ENCODE results near the gene AP2M1.

Gene AP2M1

GRCh38 chr3:184196536-184196935 lies 21.9 kb downstream of the AP2M1 start:
- H3K4me3 ChIP-seq (ENCODE audit: low read length, poor library complexity, severe bottlenecking), result no peak overlapping the region
- peaks cover 34% of the 10 kb centered on the region; the same call in 1 of the 2 replicates for H3K36me3 ChIP-seq (ENCODE audit: insufficient read depth, low read length)
- no peaks in the 10 kb centered on the region for H4K20me1 ChIP-seq (ENCODE audit: insufficient read depth, low read length, poor library complexity, severe bottlenecking)
- no peaks in the 10 kb centered on the region for H3K27me3 ChIP-seq (ENCODE audit: insufficient read depth, low read length, poor library complexity, severe bottlenecking)
- no peaks in the 10 kb centered on the region for H3F3A ChIP-seq (ENCODE audit: low read depth)
- no peaks in the 10 kb centered on the region for H3K4me1 ChIP-seq (ENCODE audit: insufficient read depth, low read length, poor library complexity, severe bottlenecking)
- H3K9me2 ChIP-seq (replicated peaks; ENCODE audit: low read depth, low read length), result no peaks in the 10 kb centered on the region
- TF ChIP-seq CTCF (conservative IDR thresholded peaks at IDR 0.05; ENCODE audit: low read length), result no peak
- no peak for TF ChIP-seq EZH2phosphoT487 (IDR thresholded peaks at IDR 0.05; ENCODE audit: borderline replicate concordance)
- no peak overlapping the region for H3K9ac ChIP-seq (ENCODE audit: low read depth, low read length, poor library complexity, severe bottlenecking)
- H3K79me2 ChIP-seq (ENCODE audit: insufficient read depth, low read length), result no peaks in the 10 kb centered on the region
- H3K9me3 ChIP-seq (ENCODE audit: insufficient read depth, low read depth, low read length), result no peaks in the 10 kb centered on the region
- no peak overlapping the region for H3K4me2 ChIP-seq (ENCODE audit: low read depth, low read length, poor library complexity, severe bottlenecking)
- H2AFZ ChIP-seq (ENCODE audit: low read length), result no peak overlapping the region

- no peaks in the 10 kb centered on the region for H3K79me2 ChIP-seq (ENCODE audit: insufficient read depth, low read length)
- H3K4me2 ChIP-seq (ENCODE audit: low read depth, low read length, poor library complexity, severe bottlenecking), result no peak overlapping the region
These were observed 23.9 kb downstream of the AP2M1 start for GRCh38 chr3:184198509-184198908.

GRCh38 chr3:184200825-184201224 lies 26.2 kb downstream of the AP2M1 start:
- no peak for TF ChIP-seq CTCF (conservative IDR thresholded peaks at IDR 0.05; ENCODE audit: low read length)
- TF ChIP-seq EZH2phosphoT487 (IDR thresholded peaks at IDR 0.05; ENCODE audit: borderline replicate concordance), result no peak
- no peak overlapping the region for H3K4me2 ChIP-seq (ENCODE audit: low read depth, low read length, poor library complexity, severe bottlenecking)
- H3K4me1 ChIP-seq (ENCODE audit: insufficient read depth, low read length, poor library complexity, severe bottlenecking), result no peaks in the 10 kb centered on the region
- no peaks in the 10 kb centered on the region for H3K79me2 ChIP-seq (ENCODE audit: insufficient read depth, low read length)
- no peaks in the 10 kb centered on the region for H3K9me3 ChIP-seq (ENCODE audit: insufficient read depth, low read depth, low read length)
- H2AFZ ChIP-seq (ENCODE audit: low read length), result no peak overlapping the region
- H3K9me2 ChIP-seq (replicated peaks; ENCODE audit: low read depth, low read length), result no peaks in the 10 kb centered on the region
- no peaks in the 10 kb centered on the region for H3F3A ChIP-seq (ENCODE audit: low read depth)
- no peak overlapping the region for H3K4me3 ChIP-seq (ENCODE audit: low read length, poor library complexity, severe bottlenecking)
- no peak overlapping the region for H3K9ac ChIP-seq (ENCODE audit: low read depth, low read length, poor library complexity, severe bottlenecking)
- H3K36me3 ChIP-seq (ENCODE audit: insufficient read depth, low read length), result no peaks in the 10 kb centered on the region
- H4K20me1 ChIP-seq (ENCODE audit: insufficient read depth, low read length, poor library complexity, severe bottlenecking), result no peaks in the 10 kb centered on the region
- H3K27me3 ChIP-seq (ENCODE audit: insufficient read depth, low read length, poor library complexity, severe bottlenecking), result no peaks in the 10 kb centered on the region

More at GRCh38 chr3:184198509-184198908, 23.9 kb downstream of the AP2M1 start:
- H3K9me2 ChIP-seq (replicated peaks; ENCODE audit: low read depth, low read length), result no peaks in the 10 kb centered on the region
- H4K20me1 ChIP-seq (ENCODE audit: insufficient read depth, low read length, poor library complexity, severe bottlenecking), result no peaks in the 10 kb centered on the region
- no peak overlapping the region for H3K9ac ChIP-seq (ENCODE audit: low read depth, low read length, poor library complexity, severe bottlenecking)
- no peaks in the 10 kb centered on the region for H3K9me3 ChIP-seq (ENCODE audit: insufficient read depth, low read depth, low read length)
- TF ChIP-seq CTCF (conservative IDR thresholded peaks at IDR 0.05; ENCODE audit: low read length), result no peak
- TF ChIP-seq EZH2phosphoT487 (IDR thresholded peaks at IDR 0.05; ENCODE audit: borderline replicate concordance), result no peak
- H3K4me1 ChIP-seq (ENCODE audit: insufficient read depth, low read length, poor library complexity, severe bottlenecking), result no peaks in the 10 kb centered on the region
- no peak overlapping the region for H3K4me3 ChIP-seq (ENCODE audit: low read length, poor library complexity, severe bottlenecking)
- no peak overlapping the region for H2AFZ ChIP-seq (ENCODE audit: low read length)
- H3K27me3 ChIP-seq (ENCODE audit: insufficient read depth, low read length, poor library complexity, severe bottlenecking), result no peaks in the 10 kb centered on the region
- H3F3A ChIP-seq (ENCODE audit: low read depth), result no peaks in the 10 kb centered on the region
- peaks cover 16% of the 10 kb centered on the region; the same call in 1 of the 2 replicates for H3K36me3 ChIP-seq (ENCODE audit: insufficient read depth, low read length)
